ENCODE data around the gene MRLN.

MRLN gene

GRCh38 chr10:59705931-59706330 is 47.3 kb downstream of the MRLN start:
- no peak for DNase-seq (ENCODE audit: low spot score)

GRCh38 chr10:59704630-59705029 is 48.6 kb downstream of the MRLN start:
- no peak for DNase-seq (ENCODE audit: low spot score)

DNA sequence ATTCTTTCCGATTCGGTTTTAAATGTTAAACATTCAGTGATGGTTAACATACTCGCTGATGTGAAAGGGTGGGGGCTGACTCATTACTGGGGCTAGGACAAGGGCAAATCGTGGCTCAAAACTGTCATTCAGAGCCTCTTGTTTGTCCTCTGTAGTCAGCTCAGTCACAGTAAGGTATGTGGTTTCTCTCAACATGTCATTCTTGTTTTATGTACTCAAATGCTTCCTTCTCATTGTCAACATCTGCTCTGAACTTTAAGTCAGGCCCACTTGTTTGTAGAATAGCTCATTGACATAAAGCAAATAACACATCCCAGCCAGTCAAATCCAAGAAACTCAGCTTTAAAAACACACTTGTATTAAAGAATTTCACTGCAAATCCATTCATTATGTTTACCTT is 50.9 kb downstream of the MRLN start:
- DNase-seq (ENCODE audit: low spot score): no peak

DNA sequence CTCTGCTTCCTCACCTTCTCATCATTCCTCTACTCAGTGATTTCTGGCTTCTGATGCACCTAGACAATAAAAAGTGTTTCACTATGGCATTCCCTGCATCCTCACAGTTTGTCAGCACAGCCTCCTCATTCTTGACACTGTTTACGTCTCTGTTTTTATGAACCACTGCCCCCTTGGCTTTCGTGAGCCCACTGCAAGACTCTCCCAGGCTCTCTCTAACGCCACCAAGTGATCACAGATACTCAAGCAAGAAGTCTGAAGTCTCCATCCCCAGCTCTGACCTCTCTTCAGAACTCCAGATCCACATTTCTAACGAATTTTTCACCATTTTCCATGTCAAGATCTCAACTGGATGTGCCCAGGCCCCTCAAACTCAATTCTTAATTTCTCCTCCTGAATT is 52.5 kb downstream of the MRLN start:
- no peak for DNase-seq (ENCODE audit: low spot score)

- DNase-seq (ENCODE audit: low spot score): no peak
These were observed 54.9 kb downstream of the MRLN start for GRCh38 chr10:59698326-59698725.

DNA sequence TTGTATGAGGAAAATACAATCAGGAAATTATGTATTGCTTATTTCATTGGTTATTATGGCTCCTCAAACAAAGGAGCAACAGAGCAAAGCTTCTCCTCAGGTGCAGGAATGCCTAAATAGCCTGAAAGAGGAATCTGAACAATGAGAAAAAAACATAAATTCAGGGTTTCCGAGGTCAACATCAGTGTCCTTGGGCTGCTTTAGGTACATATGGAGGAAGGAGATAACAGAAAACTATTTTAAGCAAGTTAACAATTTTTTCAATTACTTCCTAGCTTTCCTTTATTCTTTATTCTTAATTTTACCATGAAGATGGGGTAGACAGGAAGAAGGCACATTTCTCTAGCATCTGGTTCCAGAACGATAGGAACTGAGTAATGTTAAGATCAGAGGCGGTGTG is 57.6 kb downstream of the MRLN start:
- no peak for DNase-seq (ENCODE audit: low spot score)

GRCh38 chr10:59694936-59695335 is 58.3 kb downstream of the MRLN start:
- DNase-seq (ENCODE audit: low spot score): no peak

DNA sequence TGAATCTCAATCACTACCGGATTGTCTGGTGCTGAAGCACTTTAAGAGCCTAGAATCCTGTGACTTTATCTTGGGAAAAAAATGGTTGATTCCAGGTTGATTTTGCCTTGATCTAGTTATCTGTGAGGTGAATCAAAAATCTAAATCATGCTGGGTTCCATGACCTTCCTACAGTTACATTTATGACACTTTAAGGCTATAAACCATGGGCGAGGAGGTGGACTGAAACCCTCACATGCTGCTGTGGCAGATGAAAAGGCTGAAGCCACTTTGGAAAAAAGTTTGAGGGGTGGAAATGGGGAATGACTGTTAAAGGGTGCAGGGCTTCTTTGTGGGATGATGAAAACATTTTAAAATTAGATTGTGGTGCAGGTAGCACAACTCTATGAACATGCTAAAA is 61.1 kb downstream of the MRLN start:
- no peak for DNase-seq (ENCODE audit: low spot score)

DNA sequence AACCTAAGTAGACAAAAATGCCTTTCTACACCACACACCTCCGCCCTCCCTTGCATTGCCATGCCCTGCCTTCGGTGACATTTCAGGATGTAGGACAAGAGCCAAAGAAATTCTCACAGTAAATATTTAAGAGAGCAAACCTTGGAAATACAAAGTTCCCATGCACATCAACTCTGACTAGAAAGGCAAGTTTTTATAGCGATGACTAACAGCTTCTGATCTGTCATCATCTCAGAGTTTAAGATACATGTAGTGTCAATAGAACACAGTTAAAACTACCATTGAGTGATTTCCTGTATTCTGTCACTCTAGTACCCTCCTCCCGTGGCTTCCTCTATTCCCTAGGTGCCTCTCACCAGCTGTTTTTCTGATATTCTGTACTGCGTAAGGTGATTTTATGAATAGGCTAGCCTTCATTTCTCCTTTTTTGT is 64.3 kb downstream of the MRLN start:
- DNase-seq (ENCODE audit: low spot score): no peak

DNA sequence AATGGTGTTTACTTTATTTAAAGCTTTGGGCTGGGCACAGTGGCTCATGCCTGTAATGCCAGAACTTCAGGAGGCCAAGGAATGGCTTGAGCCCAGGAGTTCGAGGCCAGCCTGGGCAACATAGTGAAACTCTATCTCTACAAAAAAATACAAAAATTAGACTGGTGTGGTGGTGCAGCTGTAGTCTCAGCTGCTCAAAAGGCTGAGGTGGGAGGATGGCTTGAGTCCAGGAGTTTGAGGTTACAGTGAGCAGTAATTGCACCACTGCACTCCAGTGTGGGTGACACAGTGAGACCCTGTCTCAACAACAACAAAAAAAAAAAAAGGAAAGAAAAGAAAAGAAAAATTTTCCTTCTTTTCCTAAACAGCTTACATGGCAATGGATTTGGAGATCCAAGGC is 65.6 kb downstream of the MRLN start:
- DNase-seq (ENCODE audit: low spot score): no peak
